Left kidney (tissue), 2 donors: ENCODE data around the gene CCNG2. TPM values are rescaled to one million over a fixed set of nuclear protein-coding genes. Genes with fewer than 3 reads are reported as not detected.

Experiments
- DNase-seq: peaks from one replicate; pipeline ENCODE4 v3.0.0-alpha.2; 2013
- polyA plus RNA-seq: library from polyadenylated mRNA; unstranded; fragments of 120-200 nt; gene quantifications from one replicate; pipeline ENCODE4 v1.2.1, GENCODE V29; 2013; ENCODE audit not compliant: insufficient read length

The CCNG2 gene
- polyA plus RNA-seq, 1 donor = 155 TPM

- DNase-seq = no peak
Observed at GRCh38 chr4:77176640-77177039, 19.6 kb downstream of the CCNG2 start.

GRCh38 chr4:77177199-77177598, 20.2 kb downstream of the CCNG2 start:
- DNase-seq = no peak

GRCh38 chr4:77178560-77178959, 21.6 kb downstream of the CCNG2 start:
- DNase-seq = no peak

GRCh38 chr4:77179519-77179918, 22.5 kb downstream of the CCNG2 start:
- DNase-seq = no peak

GRCh38 chr4:77181720-77182119, 24.7 kb downstream of the CCNG2 start:
- DNase-seq = no peak

GRCh38 chr4:77183777-77184420, 26.9 kb downstream of the CCNG2 start:
- no peak for DNase-seq

GRCh38 chr4:77184974-77185373, 28.0 kb downstream of the CCNG2 start:
- DNase-seq = no peak

GRCh38 chr4:77185686-77186085, 28.7 kb downstream of the CCNG2 start:
- no peak for DNase-seq

- no peak for DNase-seq
Observed at GRCh38 chr4:77187322-77187721, 30.3 kb downstream of the CCNG2 start.

- no peak for DNase-seq
Observed at GRCh38 chr4:77188498-77189220, 31.7 kb downstream of the CCNG2 start.

- no peak for DNase-seq
Observed at GRCh38 chr4:77189412-77189811, 32.4 kb downstream of the CCNG2 start.

- DNase-seq = no peak
Observed at GRCh38 chr4:77190053-77190452, 33.0 kb downstream of the CCNG2 start.

- no peak for DNase-seq
Observed at GRCh38 chr4:77193046-77193445, 36.0 kb downstream of the CCNG2 start.

- DNase-seq = no peak
Observed at GRCh38 chr4:77193511-77194102, 36.6 kb downstream of the CCNG2 start.

- DNase-seq = no peak
Observed at GRCh38 chr4:77194366-77194765, 37.4 kb downstream of the CCNG2 start.

- DNase-seq = no peak
Observed at GRCh38 chr4:77194989-77195388, 38.0 kb downstream of the CCNG2 start.

GRCh38 chr4:77196866-77197265, 39.9 kb downstream of the CCNG2 start:
- no peak for DNase-seq

- no peak for DNase-seq
Observed at GRCh38 chr4:77197361-77197760, 40.4 kb downstream of the CCNG2 start.

- no peak for DNase-seq
Observed at GRCh38 chr4:77197831-77198230, 40.8 kb downstream of the CCNG2 start.

GRCh38 chr4:77199276-77199675, 42.3 kb downstream of the CCNG2 start:
- DNase-seq = no peak

GRCh38 chr4:77199701-77200100, 42.7 kb downstream of the CCNG2 start:
- DNase-seq = no peak

GRCh38 chr4:77201343-77201742, 44.3 kb downstream of the CCNG2 start:
- DNase-seq = no peak

GRCh38 chr4:77201857-77202256, 44.9 kb downstream of the CCNG2 start:
- no peak for DNase-seq

- DNase-seq = no peak
Observed at GRCh38 chr4:77202491-77202890, 45.5 kb downstream of the CCNG2 start.
